Ishikawa (cell line): ENCODE measurements around the gene NRG3.

ENCODE experiments used
- CREB1 ChIP-seq: IDR thresholded peaks from 2 replicates; pipeline ENCODE4 v1.6.1; 2012; ENCODE audit warnings: low read depth
- EP300 ChIP-seq: IDR thresholded peaks from 2 replicates; pipeline ENCODE4 v1.6.1; 2012; ENCODE audit warnings: borderline replicate concordance
- FOXM1 ChIP-seq: IDR thresholded peaks from 2 replicates; pipeline ENCODE4 v1.6.1; 2012; ENCODE audit warnings: low read depth, borderline replicate concordance
- MAX ChIP-seq: IDR thresholded peaks from 2 replicates; pipeline ENCODE4 v1.6.1; 2012
- RAD21 ChIP-seq: IDR thresholded peaks from 2 replicates; pipeline ENCODE4 v1.6.1; 2012; ENCODE audit warnings: low read depth
- REST ChIP-seq: IDR thresholded peaks from 2 replicates; pipeline ENCODE4 v1.6.1; 2012; ENCODE audit warnings: low read depth, mild to moderate bottlenecking
- TAF1 ChIP-seq: IDR thresholded peaks from 2 replicates; pipeline ENCODE4 v1.6.1; 2012; ENCODE audit warnings: low read depth, mild to moderate bottlenecking

GRCh38 chr10:82827901-82828300 is 952.9 kb downstream of the NRG3 start:
- TF ChIP-seq REST (no peak), MAX (no peak), CREB1 (no peak), EP300 (no peak), FOXM1 (no peak), RAD21 (no peak), TAF1 (no peak)
